Endothelial cell of umbilical vein (primary cell): ENCODE data around the gene C1QTNF7. TPM values are rescaled to one million over a fixed set of nuclear protein-coding genes. Genes with fewer than 3 reads are reported as not detected.

Experiments
- BruUV-seq: library from RNA; stranded (reverse); fragments of 400-500 nt; replicated peaks from 2 replicates; lab custom pipeline; 2021; lab: Mats Ljungman, UMichigan
- CTCF ChIA-PET: fragments of 300-600, 350-600 bp; sonication (Branson Sonifier 250); formaldehyde crosslinking; loops from one replicate; lab custom pipeline; 2021; ENCODE audit warnings: antibody characterized with exemption, inconsistent platforms; lab: Charles Lee
- POLR2A ChIA-PET: fragments of 300-600, 350-600 bp; sonication (Branson Sonifier 250); formaldehyde crosslinking; loops from one replicate; lab custom pipeline; 2021; ENCODE audit warnings: antibody characterized with exemption, inconsistent platforms; lab: Charles Lee
- DNase-seq: peaks from one replicate; pipeline ENCODE4 v3.0.0-alpha.2; 2011; ENCODE audit warnings: low read depth, low spot score
- FAIRE-seq: peaks from 2 replicates; lab custom pipeline; 2011; peaks lifted over from hg19 to GRCh38; lab: Jason Lieb, UNC
- H2AFZ ChIP-seq: 2 replicates; pipeline ENCODE4 v1.6.0; 2012; ENCODE audit warnings: low read depth, low read length, control low read depth, inconsistent platforms
- H3K27ac ChIP-seq: 2 replicates; pipeline ENCODE4 v1.5.1; 2011; ENCODE audit warnings: low read depth, mild to moderate bottlenecking, control low read depth, low read length, moderate library complexity; ENCODE audit not compliant: insufficient read depth
- H3K27me3 ChIP-seq, 2 experiments: 2 replicates each; pipeline versions ENCODE4 v1.6.0 to v1.6.1; 2011; ENCODE audit warnings: low read length in 2 of 2, mixed read lengths in 1 of 2; ENCODE audit not compliant: control insufficient read depth in 2 of 2, insufficient read depth in 2 of 2
- H3K36me3 ChIP-seq, 2 experiments: 2 replicates in 1 of 2; 3 replicates in 1 of 2; pipeline ENCODE4 v1.5.1; 2011; ENCODE audit warnings: low read length in 2 of 2, mild to moderate bottlenecking in 1 of 2, moderate library complexity in 1 of 2; ENCODE audit not compliant: control insufficient read depth in 2 of 2, insufficient read depth in 2 of 2; ENCODE audit errors: extremely low read depth in 1 of 2
- H3K4me1 ChIP-seq: 3 replicates; pipeline ENCODE4 v1.5.1; 2011; ENCODE audit warnings: mild to moderate bottlenecking, low read length; ENCODE audit not compliant: control insufficient read depth, insufficient read depth; ENCODE audit errors: extremely low read depth
- H3K4me2 ChIP-seq: 2 replicates; pipeline ENCODE4 v1.6.1; 2011; ENCODE audit warnings: low read length, control low read depth, mixed read lengths; ENCODE audit not compliant: insufficient read depth
- H3K4me3 ChIP-seq, 3 experiments: fragments of 200-600 bp in 1 of 3; sonication (generic), shearing (Covaris generic) in 1 of 3; replicated peaks in 1 of 3; 2 replicates each; pipeline ENCODE4 v1.5.1; 2011 to 2016; ENCODE audit warnings: control low read depth in 3 of 3, low read length in 3 of 3, mild to moderate bottlenecking in 2 of 3, inconsistent platforms in 1 of 3, low read depth in 1 of 3, moderate library complexity in 1 of 3; ENCODE audit not compliant: insufficient read depth in 1 of 3
- H3K79me2 ChIP-seq: 2 replicates; pipeline ENCODE4 v1.6.0; 2012; ENCODE audit warnings: low read length, inconsistent platforms; ENCODE audit not compliant: control insufficient read depth, insufficient read depth
- H3K9ac ChIP-seq: replicated peaks from 2 replicates; pipeline ENCODE3; 2011; ENCODE audit warnings: low read length, control low read depth; ENCODE audit not compliant: insufficient read depth; ENCODE audit errors: extremely low read depth
- H3K9me1 ChIP-seq: replicated peaks from 3 replicates; pipeline ENCODE4 v1.6.0; 2011; ENCODE audit warnings: mild to moderate bottlenecking, low read length; ENCODE audit not compliant: control insufficient read depth, insufficient read depth; ENCODE audit errors: extremely low read depth
- H3K9me3 ChIP-seq: replicated peaks from 2 replicates; pipeline ENCODE4 v1.5.1; 2012; ENCODE audit warnings: low read length, inconsistent platforms; ENCODE audit not compliant: control insufficient read depth, insufficient read depth
- H4K20me1 ChIP-seq: replicated peaks from 2 replicates; pipeline ENCODE3; 2011; ENCODE audit warnings: mild to moderate bottlenecking, low read length; ENCODE audit not compliant: control insufficient read depth, insufficient read depth; ENCODE audit errors: extremely low read depth
- CTCF ChIP-seq, 2 donors: IDR thresholded peaks; 1 replicate in 1 of 2; 2 replicates in 1 of 2; pipeline ENCODE4 v1.5.1; 2011; ENCODE audit warnings: low read length in 2 of 2, mild to moderate bottlenecking in 2 of 2, moderate library complexity in 2 of 2, control low read depth in 1 of 2, inconsistent platforms in 1 of 2, low read depth in 1 of 2; ENCODE audit not compliant: insufficient read depth in 1 of 2; ENCODE audit errors: extremely low read depth in 1 of 2
- EZH2 ChIP-seq: IDR thresholded peaks from 2 replicates; pipeline ENCODE4 v1.6.1; 2012; ENCODE audit warnings: borderline replicate concordance, low read depth, mild to moderate bottlenecking, moderate library complexity, low read length, inconsistent platforms; ENCODE audit not compliant: severe bottlenecking
- FOS ChIP-seq: IDR thresholded peaks from 2 replicates; pipeline ENCODE4 v1.6.1; 2011; ENCODE audit warnings: mild to moderate bottlenecking, low read length, moderate library complexity, borderline replicate concordance; ENCODE audit not compliant: insufficient read depth
- GATA2 ChIP-seq: IDR thresholded peaks from 2 replicates; pipeline ENCODE4 v1.7.0; 2011; ENCODE audit warnings: low read depth, mild to moderate bottlenecking, moderate library complexity, mixed read lengths, low read length; ENCODE audit not compliant: insufficient read length, insufficient read depth
- JUN ChIP-seq: IDR thresholded peaks from 2 replicates; pipeline ENCODE4 v1.6.1; 2011; ENCODE audit warnings: borderline replicate concordance, low read depth; ENCODE audit not compliant: insufficient read length, insufficient read depth
- MAX ChIP-seq: IDR thresholded peaks from 2 replicates; pipeline ENCODE4 v1.6.1; 2011; ENCODE audit not compliant: insufficient read depth, insufficient read length
- MYC ChIP-seq: IDR thresholded peaks from one replicate; pipeline ENCODE4 v1.6.1; 2011; ENCODE audit warnings: mild to moderate bottlenecking, low read depth, low read length
- POLR2A ChIP-seq: IDR thresholded peaks from 2 replicates; pipeline ENCODE4 v1.6.1; 2012; ENCODE audit warnings: low read depth, mild to moderate bottlenecking, control low read depth, low read length
- POLR2AphosphoS5 ChIP-seq: IDR thresholded peaks from 2 replicates; pipeline ENCODE4 v1.6.1; 2012; ENCODE audit warnings: low read depth, mild to moderate bottlenecking, control low read depth, low read length, moderate library complexity; ENCODE audit not compliant: insufficient read depth
- dilution Hi-C: fragments of 300-500 bp; cut with MboI; formaldehyde crosslinking; loops from one replicate; pipeline ENCODE4 v1.15.0; 2019; ENCODE audit warnings: low sequenced_read_pairs; ENCODE audit not compliant: extremely low pct_ligation_motif_present
- intact Hi-C: fragments of 100-400 bp; cut with micrococcal nuclease; formaldehyde crosslinking; loops from one replicate; pipeline ENCODE4 v1.10.0; 2022
- polyA plus RNA-seq, 4 experiments: library from polyadenylated mRNA; depleted of rRNA in 3 of 4; stranded (reverse) in 3 of 4; unstranded in 1 of 4; fragments of >200 nt; gene quantifications; 2 replicates each; pipeline versions ENCODE4 v1.2.1 to v1.2.3, GENCODE V29; 2011 to 2012; ENCODE audit warnings: missing spikeins in 1 of 4
- total RNA-seq: library from RNA; stranded (reverse); gene quantifications from 2 replicates; pipeline ENCODE4 v1.2.3, GENCODE V29; 2021

Gene C1QTNF7
- total and polyA plus RNA-seq, 2 donors (not counting 3 experiments of a cell fraction or from before 2014, with no cell fraction given), result not detected

- Histone ChIP-seq H3K9me3 (no peaks in the 10 kb centered on the region), H3K79me2 (no peaks in the 10 kb centered on the region), H3K4me2 (no peak overlapping the region), H3K27me3 (no peaks in the 10 kb centered on the region), H3K36me3 (no peaks in the 10 kb centered on the region), H4K20me1 (no peaks in the 10 kb centered on the region), H3K9ac (no peak overlapping the region), H3K4me1 (no peaks in the 10 kb centered on the region), H3K4me3 (no peak overlapping the region), H3K27ac (no peak overlapping the region), H3K9me1 (no peaks in the 10 kb centered on the region), H2AFZ (no peak overlapping the region)
- TF ChIP-seq MYC (no peak), MAX (no peak), EZH2 (no peak), POLR2A (no peak), GATA2 (no peak), POLR2AphosphoS5 (no peak), CTCF (IDR thresholded peaks at IDR 0.05; ENCODE audit: extremely low read depth in 1 of 2, insufficient read depth in 1 of 2, low read depth in 1 of 2, low read length in 2 of 2) (no peak), JUN (no peak), FOS (no peak)
- ChIA-PET POLR2A (no interaction called here), CTCF (interaction anchor here (1.0 kb wide), 1 partner anchor 14 kb away, joined by 3 read pairs; no protein-coding TSS in a partner anchor)
- intact Hi-C loops (no loop called here), dilution Hi-C loops (no loop called here)
- no TSS peak for BruUV-seq
- DNase-seq (no peak), FAIRE-seq (no peak)
Observed at GRCh38 chr4:15382669-15383273, 45.1 kb upstream of the C1QTNF7 start.
